Neuronal stem cell (in vitro differentiated cells): Measurements from ENCODE around the gene PARPBP.

ENCODE experiments used
- DNase-seq: peaks from one replicate; pipeline ENCODE4 v3.0.0-alpha.2; 2013; ENCODE audit warnings: low spot score
- H2AFZ ChIP-seq: one replicate; pipeline ENCODE4 v1.6.1; 2013; ENCODE audit warnings: mild to moderate bottlenecking, low read length, inconsistent platforms
- H2AK5ac ChIP-seq: 2 replicates; pipeline ENCODE4 v1.6.1; 2013; ENCODE audit warnings: low read depth, mild to moderate bottlenecking, inconsistent platforms, low read length, moderate library complexity, mixed read lengths
- H2BK120ac ChIP-seq: 2 replicates; pipeline ENCODE4 v1.6.1; 2013; ENCODE audit warnings: low read depth, mild to moderate bottlenecking, inconsistent platforms, low read length, moderate library complexity, mixed read lengths
- H2BK12ac ChIP-seq: one replicate; pipeline ENCODE4 v1.6.1; 2013; ENCODE audit warnings: low read length, inconsistent platforms
- H2BK15ac ChIP-seq: 2 replicates; pipeline ENCODE4 v1.6.1; 2013; ENCODE audit warnings: mild to moderate bottlenecking, low read length, inconsistent platforms, mixed read lengths
- H2BK5ac ChIP-seq: one replicate; pipeline ENCODE4 v1.6.1; 2013; ENCODE audit warnings: inconsistent platforms, mild to moderate bottlenecking, low read length, moderate library complexity
- H3K14ac ChIP-seq: one replicate; pipeline ENCODE4 v1.6.1; 2013; ENCODE audit warnings: low read length, inconsistent platforms
- H3K18ac ChIP-seq: 2 replicates; pipeline ENCODE4 v1.6.1; 2013; ENCODE audit warnings: low read length, inconsistent platforms
- H3K23ac ChIP-seq: 2 replicates; pipeline ENCODE4 v1.6.1; 2013; ENCODE audit warnings: low read depth, mild to moderate bottlenecking, mixed read lengths, low read length, inconsistent platforms; ENCODE audit not compliant: poor library complexity
- H3K27ac ChIP-seq: replicated peaks from 3 replicates; pipeline ENCODE4 v1.5.1; 2013; ENCODE audit warnings: low read length, inconsistent platforms
- H3K27me3 ChIP-seq, 3 experiments: 2 replicates each; pipeline ENCODE4 v1.6.1; 2013; ENCODE audit warnings: low read length in 3 of 3, mild to moderate bottlenecking in 2 of 3, inconsistent platforms in 1 of 3, low read depth in 1 of 3, mixed read lengths in 1 of 3, moderate library complexity in 1 of 3; ENCODE audit not compliant: control insufficient read depth in 3 of 3, insufficient read depth in 3 of 3
- H3K36me3 ChIP-seq, 2 donors: replicated peaks in 1 of 2; 2 replicates each; pipeline ENCODE4 v1.6.1; 2013; ENCODE audit warnings: low read length in 2 of 2; ENCODE audit not compliant: control insufficient read depth in 2 of 2, insufficient read depth in 2 of 2
- H3K4ac ChIP-seq: 2 replicates; pipeline ENCODE4 v1.6.1; 2013; ENCODE audit warnings: inconsistent platforms, mild to moderate bottlenecking, low read length, moderate library complexity
- H3K4me1 ChIP-seq, 2 donors: 1 replicate in 1 of 2; 2 replicates in 1 of 2; pipeline ENCODE4 v1.6.1; 2013; ENCODE audit warnings: low read length in 2 of 2, low read depth in 1 of 2; ENCODE audit not compliant: control insufficient read depth in 2 of 2, insufficient read depth in 1 of 2
- H3K4me2 ChIP-seq: one replicate; pipeline ENCODE4 v1.6.1; 2013; ENCODE audit warnings: mild to moderate bottlenecking, low read length, inconsistent platforms; ENCODE audit not compliant: insufficient read depth, poor library complexity, severe bottlenecking
- H3K4me3 ChIP-seq, 2 donors: 2 replicates each; pipeline ENCODE4 v1.5.1; 2013; ENCODE audit warnings: low read length in 2 of 2, mild to moderate bottlenecking in 2 of 2, inconsistent platforms in 1 of 2, moderate library complexity in 1 of 2
- H3K79me1 ChIP-seq: one replicate; pipeline ENCODE4 v1.6.1; 2013; ENCODE audit warnings: low read depth, mild to moderate bottlenecking, inconsistent platforms, low read length, moderate library complexity
- H3K9ac ChIP-seq: one replicate; pipeline ENCODE4 v1.6.1; 2013; ENCODE audit warnings: mild to moderate bottlenecking, low read depth, low read length, inconsistent platforms; ENCODE audit not compliant: poor library complexity
- H3K9me3 ChIP-seq, 2 donors: replicated peaks in 1 of 2; 2 replicates each; pipeline versions ENCODE3 to v1.6.1; 2013; ENCODE audit warnings: low read length in 2 of 2, mild to moderate bottlenecking in 2 of 2, inconsistent platforms in 1 of 2, low read depth in 1 of 2, mixed read lengths in 1 of 2, moderate library complexity in 1 of 2; ENCODE audit not compliant: control insufficient read depth in 2 of 2, insufficient read depth in 1 of 2
- H4K8ac ChIP-seq: one replicate; pipeline ENCODE4 v1.6.1; 2013; ENCODE audit warnings: low read depth, mild to moderate bottlenecking, inconsistent platforms, low read length, moderate library complexity
- H4K91ac ChIP-seq: one replicate; pipeline ENCODE4 v1.6.1; 2013; ENCODE audit warnings: low read length, low read depth, mild to moderate bottlenecking, inconsistent platforms; ENCODE audit not compliant: poor library complexity
- WGBS, 2 donors: extraction: QIAGEN DNeasy Blood & Tissue Kit; methylation state at CpG; one replicate each; pipeline ENCODE4 v1.1.7; 2013; ENCODE audit warnings: missing lambda C conversion rate in 2 of 2, mixed read lengths in 1 of 2; ENCODE audit not compliant: insufficient read length in 2 of 2, insufficient replicate concordance in 1 of 2; ENCODE audit errors: extremely low coverage in 2 of 2; 5-methylcytosine and 5-hydroxymethylcytosine counted together

The PARPBP gene

GRCh38 chr12:102163383-102163782, 43.4 kb downstream of the PARPBP start:
- no peak overlapping the region for H2BK12ac ChIP-seq
- H3K4me2 ChIP-seq: no peak overlapping the region
- H2BK15ac ChIP-seq: no peak overlapping the region
- no peak overlapping the region for H3K4me3 ChIP-seq
- no peak for DNase-seq
- no peak overlapping the region for H2AK5ac ChIP-seq
- WGBS, 2 donors: no CpG with 5 or more reads among the region's 1 CpG
- H3K4ac ChIP-seq: no peak overlapping the region
- no peak overlapping the region for H3K23ac ChIP-seq
- H4K91ac ChIP-seq: no peak overlapping the region
- H3K4me1 ChIP-seq: no peaks in the 10 kb centered on the region
- no peak overlapping the region for H3K27ac ChIP-seq
- no peaks in the 10 kb centered on the region for H3K27me3 ChIP-seq
- H4K8ac ChIP-seq: no peak overlapping the region
- no peak overlapping the region for H2AFZ ChIP-seq
- no peak overlapping the region for H2BK5ac ChIP-seq
- H3K79me1 ChIP-seq: no peaks in the 10 kb centered on the region
- no peak overlapping the region for H3K18ac ChIP-seq
- no peak overlapping the region for H3K9ac ChIP-seq
- H3K36me3 ChIP-seq: peaks cover 2 to 15% of the 10 kb centered on the region in 2 donors
- no peak overlapping the region for H3K14ac ChIP-seq
- no peak overlapping the region for H2BK120ac ChIP-seq
- no peaks in the 10 kb centered on the region for H3K9me3 ChIP-seq

- no peak overlapping the region for H3K18ac ChIP-seq
- no peaks in the 10 kb centered on the region for H3K9me3 ChIP-seq
- H2BK5ac ChIP-seq: no peak overlapping the region
- no peak overlapping the region for H3K27ac ChIP-seq
- no peak overlapping the region for H3K4me2 ChIP-seq
- no peak overlapping the region for H2BK15ac ChIP-seq
- no peak for DNase-seq
- no peak overlapping the region for H3K9ac ChIP-seq
- H2BK120ac ChIP-seq: no peak overlapping the region
- H3K4me3 ChIP-seq: no peak overlapping the region
- H2BK12ac ChIP-seq: no peak overlapping the region
- H3K4ac ChIP-seq: no peak overlapping the region
- no peak overlapping the region for H2AFZ ChIP-seq
- peaks cover 2% of the 10 kb centered on the region for H3K79me1 ChIP-seq
- H4K8ac ChIP-seq: no peak overlapping the region
- H3K14ac ChIP-seq: no peak overlapping the region
- H3K36me3 ChIP-seq: peaks cover 3 to 33% of the 10 kb centered on the region in 2 donors
- H3K4me1 ChIP-seq: no peaks in the 10 kb centered on the region
- no peak overlapping the region for H3K23ac ChIP-seq
- H3K27me3 ChIP-seq: no peaks in the 10 kb centered on the region
- no peak overlapping the region for H4K91ac ChIP-seq
- no peak overlapping the region for H2AK5ac ChIP-seq
Measured at GRCh38 chr12:102167821-102168604, 48.0 kb downstream of the PARPBP start.

DNA sequence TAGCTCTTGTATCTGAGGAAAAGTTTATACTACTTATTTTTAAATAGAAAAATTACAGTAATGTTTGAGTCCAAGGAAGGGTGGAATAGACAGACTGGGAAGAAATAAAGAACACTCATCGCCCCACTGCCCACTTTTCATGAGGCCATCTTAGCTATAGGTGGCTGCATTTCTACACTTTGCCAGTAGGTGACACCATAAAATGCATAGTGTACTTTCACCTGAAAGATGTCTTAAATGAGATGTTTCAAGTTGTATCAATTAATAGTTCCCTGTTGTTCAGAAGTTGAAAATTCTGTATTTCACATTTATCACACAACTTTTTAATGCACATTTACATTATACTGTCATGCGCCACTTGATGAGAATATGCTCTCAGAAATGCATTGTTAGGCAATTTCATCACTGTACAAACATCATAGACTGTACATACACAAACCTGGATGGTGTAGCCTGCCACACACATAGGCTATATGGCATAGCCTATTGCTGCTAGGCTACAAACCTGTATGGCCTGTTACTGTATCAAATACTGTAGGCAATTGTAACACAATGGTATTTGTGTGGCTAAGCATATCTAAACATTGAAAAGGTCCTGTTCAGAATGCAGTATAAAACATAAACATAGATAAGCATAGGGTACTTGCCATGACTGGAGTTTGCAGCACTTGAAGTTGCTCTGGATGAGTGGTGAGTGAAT, 50.1 kb downstream of the PARPBP start:
- Histone ChIP-seq H3K79me1 (peaks cover 2% of the 10 kb centered on the region), H2BK15ac (no peak overlapping the region), H2BK12ac (no peak overlapping the region), H3K4me2 (no peak overlapping the region), H3K4me3 (no peak overlapping the region), H2AK5ac (no peak overlapping the region), H3K18ac (no peak overlapping the region), H4K91ac (no peak overlapping the region), H3K27ac (no peak overlapping the region), H3K23ac (no peak overlapping the region), H2AFZ (no peak overlapping the region), H3K14ac (no peak overlapping the region), H3K9me3 (no peaks in the 10 kb centered on the region), H2BK120ac (no peak overlapping the region), H4K8ac (no peak overlapping the region), H3K4ac (no peak overlapping the region), H3K36me3 (peaks cover 3 to 33% of the 10 kb centered on the region in 2 donors), H3K9ac (no peak overlapping the region), H3K27me3 (no peaks in the 10 kb centered on the region), H3K4me1 (no peaks in the 10 kb centered on the region), H2BK5ac (no peak overlapping the region)
- WGBS, 2 donors: no CpG with 5 or more reads among the region's 2 CpGs
- no peak for DNase-seq

GRCh38 chr12:102171951-102172350, 52.0 kb downstream of the PARPBP start:
- DNase-seq: no peak
- H2BK5ac ChIP-seq: no peak overlapping the region
- H3K4me2 ChIP-seq: no peak overlapping the region
- no peak overlapping the region for H2BK15ac ChIP-seq
- peaks cover 3 to 22% of the 10 kb centered on the region in 2 donors for H3K36me3 ChIP-seq
- H3K14ac ChIP-seq: no peak overlapping the region
- no peak overlapping the region for H2BK120ac ChIP-seq
- H2BK12ac ChIP-seq: no peak overlapping the region
- H2AFZ ChIP-seq: no peak overlapping the region
- no peak overlapping the region for H3K23ac ChIP-seq
- H3K18ac ChIP-seq: no peak overlapping the region
- H3K27me3 ChIP-seq: no peaks in the 10 kb centered on the region
- H4K8ac ChIP-seq: no peak overlapping the region
- no peak overlapping the region for H2AK5ac ChIP-seq
- no peak overlapping the region for H3K9ac ChIP-seq
- H3K4me1 ChIP-seq: no peaks in the 10 kb centered on the region
- H3K4ac ChIP-seq: no peak overlapping the region
- no peak overlapping the region for H3K27ac ChIP-seq
- no peak overlapping the region for H4K91ac ChIP-seq
- no peak overlapping the region for H3K4me3 ChIP-seq
- H3K79me1 ChIP-seq: peaks cover 2% of the 10 kb centered on the region
- no peaks in the 10 kb centered on the region for H3K9me3 ChIP-seq
